WTC11 (cell line): ENCODE data around the gene UMAD1. TPM values are rescaled to one million over a fixed set of nuclear protein-coding genes. Genes with fewer than 3 reads are reported as not detected.

Source experiments
- ATAC-seq: fragments of 200-7000 bp; cut with Tn5 transposase; 2 replicates; pipeline ENCODE4 v1.10.0; 2021; ENCODE audit warnings: mild to moderate bottlenecking, moderate library complexity
- CTCF ChIA-PET: fragments of 300-600 bp; sonication (Branson Sonifier 250); formaldehyde crosslinking; loops from one replicate; lab custom pipeline; 2021; ENCODE audit warnings: antibody characterized with exemption; lab: Charles Lee
- POLR2A ChIA-PET: fragments of 350-600 bp; sonication (Branson Sonifier 250); formaldehyde crosslinking; loops from one replicate; lab custom pipeline; 2021; ENCODE audit warnings: antibody characterized with exemption; lab: Charles Lee
- DNase-seq: peaks from one replicate; pipeline ENCODE4 v3.0.0; 2021; ENCODE audit warnings: low spot score
- H3K27ac Mint-ChIP-seq: 2 replicates; pipeline ENCODE4 v1.8.0; 2021; ENCODE audit warnings: mixed read lengths
- H3K27me3 Mint-ChIP-seq: 2 replicates; pipeline ENCODE4 v1.8.0; 2021; ENCODE audit warnings: low read depth, mild to moderate bottlenecking, moderate library complexity, mixed read lengths
- H3K36me3 Mint-ChIP-seq: 2 replicates; pipeline ENCODE4 v1.8.0; 2021; ENCODE audit warnings: mixed read lengths
- H3K4me1 Mint-ChIP-seq: 2 replicates; pipeline ENCODE4 v1.8.0; 2022; ENCODE audit warnings: mixed read lengths
- H3K4me3 Mint-ChIP-seq: 2 replicates; pipeline ENCODE4 v1.8.0; 2021; ENCODE audit warnings: mild to moderate bottlenecking, moderate library complexity, mixed read lengths
- H3K9me3 Mint-ChIP-seq: 2 replicates; pipeline ENCODE4 v1.8.0; 2021; ENCODE audit warnings: mixed read lengths
- ELF4 ChIP-seq: sonication (generic); formaldehyde crosslinking; IDR thresholded peaks from 2 replicates; pipeline ENCODE4 v1.8.1; 2022; ENCODE audit warnings: low read depth, mild to moderate bottlenecking, moderate library complexity, missing genetic modification reagents
- EMX1 ChIP-seq: fragments of 250-450 bp; sonication (Bioruptor Pico); IDR thresholded peaks from 2 replicates; pipeline ENCODE4 v1.8.0; 2021; ENCODE audit warnings: mild to moderate bottlenecking
- FOXK1 ChIP-seq: sonication (generic); formaldehyde crosslinking; IDR thresholded peaks from 2 replicates; pipeline ENCODE4 v1.8.0; 2022; ENCODE audit warnings: mild to moderate bottlenecking, moderate library complexity, missing genetic modification reagents
- HMGA2 ChIP-seq: fragments of 250-450 bp; sonication (Bioruptor Pico); IDR thresholded peaks from 2 replicates; pipeline ENCODE4 v1.4.0; 2021; ENCODE audit warnings: mild to moderate bottlenecking, moderate library complexity
- IRF2 ChIP-seq: sonication (generic); formaldehyde crosslinking; IDR thresholded peaks from 2 replicates; pipeline ENCODE4 v1.8.0; 2022; ENCODE audit warnings: low read depth, missing genetic modification reagents, borderline replicate concordance
- JUN ChIP-seq: sonication (generic); formaldehyde crosslinking; IDR thresholded peaks from 2 replicates; pipeline ENCODE4 v1.8.0; 2023; ENCODE audit warnings: mild to moderate bottlenecking, missing genetic modification reagents
- MXD4 ChIP-seq: fragments of 250-450 bp; sonication (Bioruptor Pico); IDR thresholded peaks from 2 replicates; pipeline ENCODE4 v1.8.0; 2021; ENCODE audit warnings: mild to moderate bottlenecking, moderate library complexity, borderline replicate concordance
- NR2C2 ChIP-seq: sonication (generic); formaldehyde crosslinking; IDR thresholded peaks from 2 replicates; pipeline ENCODE4 v1.8.0; 2022; ENCODE audit warnings: mild to moderate bottlenecking, missing genetic modification reagents
- NR3C1 ChIP-seq: sonication (generic); formaldehyde crosslinking; conservative IDR thresholded peaks from 2 replicates; pipeline ENCODE4 v1.8.1; 2023; ENCODE audit warnings: low read depth, mild to moderate bottlenecking, missing genetic modification reagents
- RELA ChIP-seq: sonication (generic); formaldehyde crosslinking; IDR thresholded peaks from 2 replicates; pipeline ENCODE4 v1.8.1; 2022; ENCODE audit warnings: missing genetic modification reagents, mild to moderate bottlenecking, borderline replicate concordance
- SMAD4 ChIP-seq: sonication (generic); formaldehyde crosslinking; IDR thresholded peaks from 2 replicates; pipeline ENCODE4 v1.8.0; 2022; ENCODE audit warnings: mild to moderate bottlenecking, missing genetic modification reagents
- TEAD1 ChIP-seq: sonication (generic); formaldehyde crosslinking; IDR thresholded peaks from 2 replicates; pipeline ENCODE4 v1.8.0; 2022; ENCODE audit warnings: mild to moderate bottlenecking, missing genetic modification reagents
- ZNF138 ChIP-seq: sonication (generic); formaldehyde crosslinking; conservative IDR thresholded peaks from 2 replicates; pipeline ENCODE4 v1.8.1; 2022; ENCODE audit warnings: mild to moderate bottlenecking, moderate library complexity, missing genetic modification reagents
- total RNA-seq: library from RNA; stranded (reverse); gene quantifications from 3 replicates; pipeline ENCODE4 v1.2.3, GENCODE V29; 2021
- TF ChIP-seq, protein P1 (sequence below): sonication (generic); formaldehyde crosslinking; IDR thresholded peaks from 2 replicates; pipeline ENCODE4 v1.8.0; 2022; ENCODE audit warnings: mild to moderate bottlenecking, missing genetic modification reagents
- TF ChIP-seq, protein P2 (sequence below): sonication (generic); formaldehyde crosslinking; IDR thresholded peaks from 2 replicates; pipeline ENCODE4 v1.8.0; 2023; ENCODE audit warnings: mild to moderate bottlenecking, missing genetic modification reagents
- TF ChIP-seq, protein P3 (sequence below): sonication (generic); formaldehyde crosslinking; IDR thresholded peaks from 2 replicates; pipeline ENCODE4 v1.8.0; 2022; ENCODE audit warnings: mild to moderate bottlenecking, missing genetic modification reagents
- TF ChIP-seq, protein P4 (sequence below): sonication (generic); formaldehyde crosslinking; IDR thresholded peaks from 2 replicates; pipeline ENCODE4 v1.8.0; 2022; ENCODE audit warnings: mild to moderate bottlenecking, missing genetic modification reagents
- TF ChIP-seq, protein P5 (sequence below): fragments of 250-450 bp; sonication (Bioruptor Pico); IDR thresholded peaks from 2 replicates; pipeline ENCODE4 v1.9.0; 2021; ENCODE audit warnings: moderate library complexity, mild to moderate bottlenecking, inconsistent platforms, borderline replicate concordance
- TF ChIP-seq, protein P6 (sequence below): sonication (generic); formaldehyde crosslinking; IDR thresholded peaks from 2 replicates; pipeline ENCODE4 v1.8.1; 2022; ENCODE audit warnings: low read depth, missing genetic modification reagents, borderline replicate concordance

The UMAD1 gene
- total RNA-seq, 1 experiment from 2014 or later = 13.0 TPM

DNA sequence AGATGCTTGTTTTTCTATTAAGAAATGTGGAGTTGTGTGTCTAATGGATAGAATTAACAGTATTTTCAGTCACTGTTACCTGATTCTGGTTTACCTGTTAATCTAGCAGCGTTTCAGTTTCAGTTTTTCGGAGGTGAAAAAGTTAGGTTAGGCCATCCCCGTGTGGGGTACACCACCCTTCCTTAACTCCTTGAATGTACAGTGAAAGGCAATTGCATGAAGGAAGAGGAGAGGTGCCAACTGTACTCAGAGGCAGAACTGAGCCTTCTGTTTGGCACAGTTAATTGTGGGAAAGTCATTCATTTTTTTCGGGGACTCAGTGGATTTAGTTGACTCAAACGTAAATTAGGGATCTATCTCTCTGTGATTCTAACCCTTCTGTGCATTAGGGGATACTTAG, 42.3 kb downstream of the UMAD1 start:
- Mint-ChIP-seq H3K27me3 (no peaks in the 10 kb centered on the region; the same call in 1 of the 2 replicates), H3K36me3 (peaks cover 2% of the 10 kb centered on the region), H3K27ac (peak overlapping the region; percentile 64), H3K4me1 (peaks cover 21% of the 10 kb centered on the region), H3K9me3 (peaks cover 3% of the 10 kb centered on the region), H3K4me3 (no peak overlapping the region)
- ATAC-seq (no peak; the same call in 1 of the 2 replicates), DNase-seq (no peak)
- ChIA-PET CTCF (no interaction called here), POLR2A (no interaction called here)
- TF ChIP-seq, protein P1, sequence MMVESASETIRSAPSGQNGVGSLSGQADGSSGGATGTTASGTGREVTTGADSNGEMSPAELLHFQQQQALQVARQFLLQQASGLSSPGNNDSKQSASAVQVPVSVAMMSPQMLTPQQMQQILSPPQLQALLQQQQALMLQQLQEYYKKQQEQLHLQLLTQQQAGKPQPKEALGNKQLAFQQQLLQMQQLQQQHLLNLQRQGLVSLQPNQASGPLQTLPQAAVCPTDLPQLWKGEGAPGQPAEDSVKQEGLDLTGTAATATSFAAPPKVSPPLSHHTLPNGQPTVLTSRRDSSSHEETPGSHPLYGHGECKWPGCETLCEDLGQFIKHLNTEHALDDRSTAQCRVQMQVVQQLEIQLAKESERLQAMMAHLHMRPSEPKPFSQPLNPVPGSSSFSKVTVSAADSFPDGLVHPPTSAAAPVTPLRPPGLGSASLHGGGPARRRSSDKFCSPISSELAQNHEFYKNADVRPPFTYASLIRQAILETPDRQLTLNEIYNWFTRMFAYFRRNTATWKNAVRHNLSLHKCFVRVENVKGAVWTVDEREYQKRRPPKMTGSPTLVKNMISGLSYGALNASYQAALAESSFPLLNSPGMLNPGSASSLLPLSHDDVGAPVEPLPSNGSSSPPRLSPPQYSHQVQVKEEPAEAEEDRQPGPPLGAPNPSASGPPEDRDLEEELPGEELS (CRISPR knock-in tag) = no peak
- TF ChIP-seq, protein P2, sequence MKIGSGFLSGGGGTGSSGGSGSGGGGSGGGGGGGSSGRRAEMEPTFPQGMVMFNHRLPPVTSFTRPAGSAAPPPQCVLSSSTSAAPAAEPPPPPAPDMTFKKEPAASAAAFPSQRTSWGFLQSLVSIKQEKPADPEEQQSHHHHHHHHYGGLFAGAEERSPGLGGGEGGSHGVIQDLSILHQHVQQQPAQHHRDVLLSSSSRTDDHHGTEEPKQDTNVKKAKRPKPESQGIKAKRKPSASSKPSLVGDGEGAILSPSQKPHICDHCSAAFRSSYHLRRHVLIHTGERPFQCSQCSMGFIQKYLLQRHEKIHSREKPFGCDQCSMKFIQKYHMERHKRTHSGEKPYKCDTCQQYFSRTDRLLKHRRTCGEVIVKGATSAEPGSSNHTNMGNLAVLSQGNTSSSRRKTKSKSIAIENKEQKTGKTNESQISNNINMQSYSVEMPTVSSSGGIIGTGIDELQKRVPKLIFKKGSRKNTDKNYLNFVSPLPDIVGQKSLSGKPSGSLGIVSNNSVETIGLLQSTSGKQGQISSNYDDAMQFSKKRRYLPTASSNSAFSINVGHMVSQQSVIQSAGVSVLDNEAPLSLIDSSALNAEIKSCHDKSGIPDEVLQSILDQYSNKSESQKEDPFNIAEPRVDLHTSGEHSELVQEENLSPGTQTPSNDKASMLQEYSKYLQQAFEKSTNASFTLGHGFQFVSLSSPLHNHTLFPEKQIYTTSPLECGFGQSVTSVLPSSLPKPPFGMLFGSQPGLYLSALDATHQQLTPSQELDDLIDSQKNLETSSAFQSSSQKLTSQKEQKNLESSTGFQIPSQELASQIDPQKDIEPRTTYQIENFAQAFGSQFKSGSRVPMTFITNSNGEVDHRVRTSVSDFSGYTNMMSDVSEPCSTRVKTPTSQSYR (CRISPR knock-in tag) = no peak
- TF ChIP-seq TEAD1 (CRISPR knock-in tag) = no peak
- no peak for TF ChIP-seq EMX1 (CRISPR knock-in tag)
- no peak for TF ChIP-seq ELF4 (CRISPR knock-in tag)
- TF ChIP-seq, protein P3, sequence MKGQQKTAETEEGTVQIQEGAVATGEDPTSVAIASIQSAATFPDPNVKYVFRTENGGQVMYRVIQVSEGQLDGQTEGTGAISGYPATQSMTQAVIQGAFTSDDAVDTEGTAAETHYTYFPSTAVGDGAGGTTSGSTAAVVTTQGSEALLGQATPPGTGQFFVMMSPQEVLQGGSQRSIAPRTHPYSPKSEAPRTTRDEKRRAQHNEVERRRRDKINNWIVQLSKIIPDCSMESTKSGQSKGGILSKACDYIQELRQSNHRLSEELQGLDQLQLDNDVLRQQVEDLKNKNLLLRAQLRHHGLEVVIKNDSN = no peak
- TF ChIP-seq ZNF138 (CRISPR knock-in tag) = no peak
- no peak for TF ChIP-seq FOXK1 (CRISPR knock-in tag)
- TF ChIP-seq, protein P4, sequence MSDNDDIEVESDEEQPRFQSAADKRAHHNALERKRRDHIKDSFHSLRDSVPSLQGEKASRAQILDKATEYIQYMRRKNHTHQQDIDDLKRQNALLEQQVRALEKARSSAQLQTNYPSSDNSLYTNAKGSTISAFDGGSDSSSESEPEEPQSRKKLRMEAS = no peak
- TF ChIP-seq NR3C1 (CRISPR knock-in tag) = no peak
- TF ChIP-seq, protein P5, sequence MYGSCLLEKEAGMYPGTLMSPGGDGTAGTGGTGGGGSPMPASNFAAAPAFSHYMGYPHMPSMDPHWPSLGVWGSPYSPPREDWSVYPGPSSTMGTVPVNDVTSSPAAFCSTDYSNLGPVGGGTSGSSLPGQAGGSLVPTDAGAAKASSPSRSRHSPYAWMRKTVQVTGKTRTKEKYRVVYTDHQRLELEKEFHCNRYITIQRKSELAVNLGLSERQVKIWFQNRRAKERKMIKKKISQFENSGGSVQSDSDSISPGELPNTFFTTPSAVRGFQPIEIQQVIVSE = no peak
- no peak for TF ChIP-seq HMGA2 (CRISPR knock-in tag)
- TF ChIP-seq RELA = no peak
- TF ChIP-seq, protein P6, sequence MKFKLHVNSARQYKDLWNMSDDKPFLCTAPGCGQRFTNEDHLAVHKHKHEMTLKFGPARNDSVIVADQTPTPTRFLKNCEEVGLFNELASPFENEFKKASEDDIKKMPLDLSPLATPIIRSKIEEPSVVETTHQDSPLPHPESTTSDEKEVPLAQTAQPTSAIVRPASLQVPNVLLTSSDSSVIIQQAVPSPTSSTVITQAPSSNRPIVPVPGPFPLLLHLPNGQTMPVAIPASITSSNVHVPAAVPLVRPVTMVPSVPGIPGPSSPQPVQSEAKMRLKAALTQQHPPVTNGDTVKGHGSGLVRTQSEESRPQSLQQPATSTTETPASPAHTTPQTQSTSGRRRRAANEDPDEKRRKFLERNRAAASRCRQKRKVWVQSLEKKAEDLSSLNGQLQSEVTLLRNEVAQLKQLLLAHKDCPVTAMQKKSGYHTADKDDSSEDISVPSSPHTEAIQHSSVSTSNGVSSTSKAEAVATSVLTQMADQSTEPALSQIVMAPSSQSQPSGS = no peak
- no peak for TF ChIP-seq JUN (CRISPR knock-in tag)
- TF ChIP-seq IRF2 (CRISPR knock-in tag) = no peak
- no peak for TF ChIP-seq MXD4 (CRISPR knock-in tag)
- TF ChIP-seq NR2C2 (CRISPR knock-in tag) = no peak
- TF ChIP-seq SMAD4 (CRISPR knock-in tag) = no peak
